ENCODE data around the gene RELL1. TPM values are rescaled to one million over a fixed set of nuclear protein-coding genes. Genes with fewer than 3 reads are reported as not detected.

Gene RELL1
- total RNA-seq, 1 donor from 2014 or later = 23.1 TPM

GRCh38 chr4:37625499-37625898, 60.7 kb downstream of the RELL1 start:
- no peak for DNase-seq (ENCODE audit: low read depth)
- TF ChIP-seq EZH2 (IDR thresholded peaks at IDR 0.05; ENCODE audit: insufficient read depth, low read length) (no peak), CTCF (IDR thresholded peaks at IDR 0.05; ENCODE audit: insufficient read depth, low read depth, low read length) (no peak)
- Mint-ChIP-seq H3K9me3 (ENCODE audit: unreplicated experiment) (no peaks in the 10 kb centered on the region), H3K27me3 (ENCODE audit: low read depth, unreplicated experiment) (no peaks in the 10 kb centered on the region), H3K36me3 (ENCODE audit: low read depth, unreplicated experiment) (peaks cover 15% of the 10 kb centered on the region), H3K4me1 (ENCODE audit: low read depth, unreplicated experiment) (peaks cover 17% of the 10 kb centered on the region), H3K27ac (ENCODE audit: unreplicated experiment) (no peak overlapping the region), H3K4me3 (ENCODE audit: unreplicated experiment) (no peak overlapping the region)
- FAIRE-seq = no peak
- Histone ChIP-seq H3K27ac (ENCODE audit: low read depth, low read length) (no peak overlapping the region), H3K9ac (ENCODE audit: low read length) (no peak overlapping the region), H3K27me3 (ENCODE audit: insufficient read depth, low read length) (no peaks in the 10 kb centered on the region), H4K20me1 (ENCODE audit: insufficient read depth, low read length) (no peaks in the 10 kb centered on the region), H3K36me3 (ENCODE audit: insufficient read depth, low read length) (no peaks in the 10 kb centered on the region), H3K4me2 (ENCODE audit: low read length) (no peak overlapping the region), H3K79me2 (ENCODE audit: insufficient read depth, low read length) (no peaks in the 10 kb centered on the region), H3K9me3 (ENCODE audit: insufficient read depth, low read depth, low read length) (no peaks in the 10 kb centered on the region), H3K4me1 (ENCODE audit: insufficient read depth, low read length) (peaks cover 7% of the 10 kb centered on the region), H2AFZ (ENCODE audit: low read depth, low read length) (no peak overlapping the region), H3K4me3 (ENCODE audit: insufficient read depth, low read depth, low read length) (no peak overlapping the region)

GRCh38 chr4:37623940-37624339, 62.2 kb downstream of the RELL1 start:
- no peak overlapping the region for H3K9ac ChIP-seq (ENCODE audit: low read length)
- H4K20me1 ChIP-seq (ENCODE audit: insufficient read depth, low read length) = no peaks in the 10 kb centered on the region
- H3K9me3 ChIP-seq (ENCODE audit: insufficient read depth, low read depth, low read length) = no peaks in the 10 kb centered on the region
- Mint-ChIP-seq H3K4me3 (ENCODE audit: unreplicated experiment) (no peak overlapping the region), H3K27me3 (ENCODE audit: low read depth, unreplicated experiment) (no peaks in the 10 kb centered on the region), H3K9me3 (ENCODE audit: unreplicated experiment) (no peaks in the 10 kb centered on the region), H3K4me1 (ENCODE audit: low read depth, unreplicated experiment) (peaks cover 10% of the 10 kb centered on the region), H3K27ac (ENCODE audit: unreplicated experiment) (no peak overlapping the region), H3K36me3 (ENCODE audit: low read depth, unreplicated experiment) (peaks cover 7% of the 10 kb centered on the region)
- H3K4me3 ChIP-seq (ENCODE audit: insufficient read depth, low read depth, low read length) = no peak overlapping the region
- no peak overlapping the region for H3K4me2 ChIP-seq (ENCODE audit: low read length)
- FAIRE-seq = no peak
- TF ChIP-seq EZH2 (IDR thresholded peaks at IDR 0.05; ENCODE audit: insufficient read depth, low read length) (no peak), CTCF (IDR thresholded peaks at IDR 0.05; ENCODE audit: insufficient read depth, low read depth, low read length) (no peak)
- H3K27ac ChIP-seq (ENCODE audit: low read depth, low read length) = no peak overlapping the region
- H3K4me1 ChIP-seq (ENCODE audit: insufficient read depth, low read length) = peaks cover 2% of the 10 kb centered on the region
- no peak for DNase-seq (ENCODE audit: low read depth)
- no peaks in the 10 kb centered on the region for H3K36me3 ChIP-seq (ENCODE audit: insufficient read depth, low read length)
- no peaks in the 10 kb centered on the region for H3K27me3 ChIP-seq (ENCODE audit: insufficient read depth, low read length)
- H3K79me2 ChIP-seq (ENCODE audit: insufficient read depth, low read length) = no peaks in the 10 kb centered on the region
- H2AFZ ChIP-seq (ENCODE audit: low read depth, low read length) = no peak overlapping the region

- H3K27ac ChIP-seq (ENCODE audit: low read depth, low read length) = no peak overlapping the region
- no peak for FAIRE-seq
- H3K36me3 ChIP-seq (ENCODE audit: insufficient read depth, low read length) = no peaks in the 10 kb centered on the region
- no peaks in the 10 kb centered on the region for H4K20me1 ChIP-seq (ENCODE audit: insufficient read depth, low read length)
- DNase-seq (ENCODE audit: low read depth) = peak; percentile 22
- no peak overlapping the region for H3K9ac ChIP-seq (ENCODE audit: low read length)
- peaks cover 2% of the 10 kb centered on the region for H3K36me3 Mint-ChIP-seq (ENCODE audit: low read depth, unreplicated experiment)
- no peak overlapping the region for H3K4me2 ChIP-seq (ENCODE audit: low read length)
- no peak overlapping the region for H3K4me3 Mint-ChIP-seq (ENCODE audit: unreplicated experiment)
- H2AFZ ChIP-seq (ENCODE audit: low read depth, low read length) = no peak overlapping the region
- no peak overlapping the region for H3K27ac Mint-ChIP-seq (ENCODE audit: unreplicated experiment)
- H3K4me1 Mint-ChIP-seq (ENCODE audit: low read depth, unreplicated experiment) = peaks cover 5% of the 10 kb centered on the region
- H3K4me3 ChIP-seq (ENCODE audit: insufficient read depth, low read depth, low read length) = no peak overlapping the region
- no peaks in the 10 kb centered on the region for H3K9me3 ChIP-seq (ENCODE audit: insufficient read depth, low read depth, low read length)
- no peaks in the 10 kb centered on the region for H3K79me2 ChIP-seq (ENCODE audit: insufficient read depth, low read length)
- no peaks in the 10 kb centered on the region for H3K27me3 Mint-ChIP-seq (ENCODE audit: low read depth, unreplicated experiment)
- no peaks in the 10 kb centered on the region for H3K4me1 ChIP-seq (ENCODE audit: insufficient read depth, low read length)
- H3K9me3 Mint-ChIP-seq (ENCODE audit: unreplicated experiment) = no peaks in the 10 kb centered on the region
- H3K27me3 ChIP-seq (ENCODE audit: insufficient read depth, low read length) = no peaks in the 10 kb centered on the region
- no peak for TF ChIP-seq CTCF (IDR thresholded peaks at IDR 0.05; ENCODE audit: insufficient read depth, low read depth, low read length)
- TF ChIP-seq EZH2 (IDR thresholded peaks at IDR 0.05; ENCODE audit: insufficient read depth, low read length) = no peak
Observed at GRCh38 chr4:37623125-37623524, 63.1 kb downstream of the RELL1 start.
